ENCODE data around the gene HSF5. TPM values are rescaled to one million over a fixed set of nuclear protein-coding genes. Genes with fewer than 3 reads are reported as not detected.

HSF5 gene
- total and polyA plus RNA-seq, 2 of the 13 experiments (the other 11 are each of a cell fraction or from before 2014, with no cell fraction given): not detected

DNA sequence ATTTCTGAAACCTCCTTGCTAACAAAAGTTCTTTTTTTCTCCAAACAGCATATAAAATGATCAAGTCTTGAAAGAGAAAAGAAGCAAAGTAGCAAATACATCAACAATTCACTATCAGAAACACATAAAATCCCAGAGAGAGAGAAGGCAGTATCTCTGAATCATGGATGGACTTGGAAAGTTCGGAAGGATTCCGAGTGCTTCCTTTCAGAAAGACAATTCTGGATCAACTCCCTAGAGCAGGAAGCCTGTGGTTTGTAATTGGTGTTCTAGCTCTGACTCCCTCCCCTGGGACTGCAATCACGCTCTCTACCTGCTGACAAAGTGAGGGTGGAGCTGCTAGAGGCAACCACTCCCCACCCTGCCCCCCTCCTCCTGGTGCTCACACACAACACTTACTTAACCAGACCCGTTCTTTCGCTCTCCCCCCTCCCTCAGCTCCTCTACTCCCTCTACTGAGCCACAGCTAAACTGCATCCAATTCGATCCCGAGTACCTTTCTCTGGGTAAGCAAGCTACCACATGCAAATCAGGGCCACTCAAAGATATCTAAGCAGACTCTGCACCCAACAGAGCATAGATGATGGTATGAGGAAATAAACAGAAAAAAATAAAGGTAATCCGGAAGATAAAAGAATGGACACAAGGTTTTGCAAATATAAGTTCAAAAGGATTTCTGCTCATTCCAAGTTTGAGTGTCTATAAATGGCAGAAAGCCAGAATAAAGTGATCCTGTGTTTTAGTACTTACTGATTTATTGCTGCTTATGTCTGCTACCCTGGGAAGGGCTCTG, 70.7 kb downstream of the HSF5 start, which contains the start of gene RNF43 (continued):
- TF ChIP-seq, protein P1, sequence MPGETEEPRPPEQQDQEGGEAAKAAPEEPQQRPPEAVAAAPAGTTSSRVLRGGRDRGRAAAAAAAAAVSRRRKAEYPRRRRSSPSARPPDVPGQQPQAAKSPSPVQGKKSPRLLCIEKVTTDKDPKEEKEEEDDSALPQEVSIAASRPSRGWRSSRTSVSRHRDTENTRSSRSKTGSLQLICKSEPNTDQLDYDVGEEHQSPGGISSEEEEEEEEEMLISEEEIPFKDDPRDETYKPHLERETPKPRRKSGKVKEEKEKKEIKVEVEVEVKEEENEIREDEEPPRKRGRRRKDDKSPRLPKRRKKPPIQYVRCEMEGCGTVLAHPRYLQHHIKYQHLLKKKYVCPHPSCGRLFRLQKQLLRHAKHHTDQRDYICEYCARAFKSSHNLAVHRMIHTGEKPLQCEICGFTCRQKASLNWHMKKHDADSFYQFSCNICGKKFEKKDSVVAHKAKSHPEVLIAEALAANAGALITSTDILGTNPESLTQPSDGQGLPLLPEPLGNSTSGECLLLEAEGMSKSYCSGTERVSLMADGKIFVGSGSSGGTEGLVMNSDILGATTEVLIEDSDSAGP (CRISPR knock-in tag; IDR thresholded peaks at IDR 0.05; ENCODE audit: borderline replicate concordance): peak; percentile 83
- TF ChIP-seq BRCA1 (CRISPR knock-in tag; IDR thresholded peaks at IDR 0.05): 0 out of 2 replicates have a peak, but pooled peaks have one; percentile 80
- no peak for TF ChIP-seq ZFP62 (CRISPR knock-in tag; IDR thresholded peaks at IDR 0.05)
- TF ChIP-seq TRIM22 (IDR thresholded peaks at IDR 0.05): no peak
- TF ChIP-seq ZNF276 (CRISPR knock-in tag; IDR thresholded peaks at IDR 0.05; ENCODE audit: low read depth): 0 out of 2 replicates have a peak, but pooled peaks have one; percentile 70
- TF ChIP-seq NFRKB (IDR thresholded peaks at IDR 0.05): no peak
- TF ChIP-seq, protein P2, sequence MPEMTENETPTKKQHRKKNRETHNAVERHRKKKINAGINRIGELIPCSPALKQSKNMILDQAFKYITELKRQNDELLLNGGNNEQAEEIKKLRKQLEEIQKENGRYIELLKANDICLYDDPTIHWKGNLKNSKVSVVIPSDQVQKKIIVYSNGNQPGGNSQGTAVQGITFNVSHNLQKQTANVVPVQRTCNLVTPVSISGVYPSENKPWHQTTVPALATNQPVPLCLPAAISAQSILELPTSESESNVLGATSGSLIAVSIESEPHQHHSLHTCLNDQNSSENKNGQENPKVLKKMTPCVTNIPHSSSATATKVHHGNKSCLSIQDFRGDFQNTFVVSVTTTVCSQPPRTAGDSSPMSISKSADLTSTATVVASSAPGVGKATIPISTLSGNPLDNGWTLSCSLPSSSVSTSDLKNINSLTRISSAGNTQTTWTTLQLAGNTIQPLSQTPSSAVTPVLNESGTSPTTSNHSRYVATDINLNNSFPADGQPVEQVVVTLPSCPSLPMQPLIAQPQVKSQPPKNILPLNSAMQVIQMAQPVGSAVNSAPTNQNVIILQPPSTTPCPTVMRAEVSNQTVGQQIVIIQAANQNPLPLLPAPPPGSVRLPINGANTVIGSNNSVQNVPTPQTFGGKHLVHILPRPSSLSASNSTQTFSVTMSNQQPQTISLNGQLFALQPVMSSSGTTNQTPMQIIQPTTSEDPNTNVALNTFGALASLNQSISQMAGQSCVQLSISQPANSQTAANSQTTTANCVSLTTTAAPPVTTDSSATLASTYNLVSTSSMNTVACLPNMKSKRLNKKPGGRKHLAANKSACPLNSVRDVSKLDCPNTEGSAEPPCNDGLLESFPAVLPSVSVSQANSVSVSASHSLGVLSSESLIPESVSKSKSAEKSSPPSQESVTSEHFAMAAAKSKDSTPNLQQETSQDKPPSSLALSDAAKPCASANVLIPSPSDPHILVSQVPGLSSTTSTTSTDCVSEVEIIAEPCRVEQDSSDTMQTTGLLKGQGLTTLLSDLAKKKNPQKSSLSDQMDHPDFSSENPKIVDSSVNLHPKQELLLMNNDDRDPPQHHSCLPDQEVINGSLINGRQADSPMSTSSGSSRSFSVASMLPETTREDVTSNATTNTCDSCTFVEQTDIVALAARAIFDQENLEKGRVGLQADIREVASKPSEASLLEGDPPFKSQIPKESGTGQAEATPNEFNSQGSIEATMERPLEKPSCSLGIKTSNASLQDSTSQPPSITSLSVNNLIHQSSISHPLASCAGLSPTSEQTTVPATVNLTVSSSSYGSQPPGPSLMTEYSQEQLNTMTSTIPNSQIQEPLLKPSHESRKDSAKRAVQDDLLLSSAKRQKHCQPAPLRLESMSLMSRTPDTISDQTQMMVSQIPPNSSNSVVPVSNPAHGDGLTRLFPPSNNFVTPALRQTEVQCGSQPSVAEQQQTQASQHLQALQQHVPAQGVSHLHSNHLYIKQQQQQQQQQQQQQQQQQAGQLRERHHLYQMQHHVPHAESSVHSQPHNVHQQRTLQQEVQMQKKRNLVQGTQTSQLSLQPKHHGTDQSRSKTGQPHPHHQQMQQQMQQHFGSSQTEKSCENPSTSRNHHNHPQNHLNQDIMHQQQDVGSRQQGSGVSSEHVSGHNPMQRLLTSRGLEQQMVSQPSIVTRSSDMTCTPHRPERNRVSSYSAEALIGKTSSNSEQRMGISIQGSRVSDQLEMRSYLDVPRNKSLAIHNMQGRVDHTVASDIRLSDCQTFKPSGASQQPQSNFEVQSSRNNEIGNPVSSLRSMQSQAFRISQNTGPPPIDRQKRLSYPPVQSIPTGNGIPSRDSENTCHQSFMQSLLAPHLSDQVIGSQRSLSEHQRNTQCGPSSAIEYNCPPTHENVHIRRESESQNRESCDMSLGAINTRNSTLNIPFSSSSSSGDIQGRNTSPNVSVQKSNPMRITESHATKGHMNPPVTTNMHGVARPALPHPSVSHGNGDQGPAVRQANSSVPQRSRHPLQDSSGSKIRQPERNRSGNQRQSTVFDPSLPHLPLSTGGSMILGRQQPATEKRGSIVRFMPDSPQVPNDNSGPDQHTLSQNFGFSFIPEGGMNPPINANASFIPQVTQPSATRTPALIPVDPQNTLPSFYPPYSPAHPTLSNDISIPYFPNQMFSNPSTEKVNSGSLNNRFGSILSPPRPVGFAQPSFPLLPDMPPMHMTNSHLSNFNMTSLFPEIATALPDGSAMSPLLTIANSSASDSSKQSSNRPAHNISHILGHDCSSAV (CRISPR knock-in tag; IDR thresholded peaks at IDR 0.05; ENCODE audit: borderline replicate concordance): no peak
- TF ChIP-seq CENPX (CRISPR knock-in tag; IDR thresholded peaks at IDR 0.05): no peak
- peak; percentile 73 for TF ChIP-seq BHLHE40 (IDR thresholded peaks at IDR 0.05; ENCODE audit: low read length)
- peak; percentile 83; the same call in 1 of the 2 replicates for TF ChIP-seq KDM5A (IDR thresholded peaks at IDR 0.05; ENCODE audit: borderline replicate concordance, low read length)
- TF ChIP-seq MEIS1 (CRISPR knock-in tag; IDR thresholded peaks at IDR 0.05; ENCODE audit: borderline replicate concordance): peak; percentile 94; the same call in 1 of the 2 replicates
- peak; percentile 86 for TF ChIP-seq ZNF317 (CRISPR knock-in tag; IDR thresholded peaks at IDR 0.05)
- peak; percentile 33 for TF ChIP-seq HNRNPK (IDR thresholded peaks at IDR 0.05; ENCODE audit: low read depth, low read length, poor library complexity, severe bottlenecking)
- TF ChIP-seq ZNF549 (CRISPR knock-in tag; IDR thresholded peaks at IDR 0.05): no peak
- peak; percentile 78 for TF ChIP-seq ZNF501 (CRISPR knock-in tag; IDR thresholded peaks at IDR 0.05)

All from HepG2 (cell line).